NB4 (cell line): ENCODE data around the gene CFAP99.
A peak's percentile ranks its signal among the peaks of the same experiment; 100 is the strongest.

Experiments used
- DNase-seq: peaks from one replicate; pipeline ENCODE4 v3.0.0; 2010; ENCODE audit warnings: low read depth
- H3K4me3 ChIP-seq: one replicate; pipeline ENCODE4 v1.5.1; 2011; ENCODE audit warnings: mild to moderate bottlenecking, low read depth, low read length, moderate library complexity
- MAX ChIP-seq: IDR thresholded peaks from 2 replicates; pipeline ENCODE4 v1.6.1; 2011; ENCODE audit warnings: low read depth, low read length
- MYC ChIP-seq: IDR thresholded peaks from 2 replicates; pipeline ENCODE4 v1.6.1; 2011; ENCODE audit warnings: low read depth, low read length
- POLR2A ChIP-seq: IDR thresholded peaks from 2 replicates; pipeline ENCODE4 v1.6.1; 2011; ENCODE audit warnings: mild to moderate bottlenecking; ENCODE audit not compliant: insufficient read length; ENCODE audit errors: extremely low read depth
- TF ChIP-seq, protein P1 (sequence below): IDR thresholded peaks from one replicate; pipeline ENCODE4 v1.5.1; 2012; ENCODE audit warnings: low read depth, low read length

CFAP99 gene

GRCh38 chr4:2438822-2439718 is 20.3 kb downstream of the CFAP99 start:
- no peak for DNase-seq
- H3K4me3 ChIP-seq, result no peak overlapping the region
- TF ChIP-seq, protein P1, sequence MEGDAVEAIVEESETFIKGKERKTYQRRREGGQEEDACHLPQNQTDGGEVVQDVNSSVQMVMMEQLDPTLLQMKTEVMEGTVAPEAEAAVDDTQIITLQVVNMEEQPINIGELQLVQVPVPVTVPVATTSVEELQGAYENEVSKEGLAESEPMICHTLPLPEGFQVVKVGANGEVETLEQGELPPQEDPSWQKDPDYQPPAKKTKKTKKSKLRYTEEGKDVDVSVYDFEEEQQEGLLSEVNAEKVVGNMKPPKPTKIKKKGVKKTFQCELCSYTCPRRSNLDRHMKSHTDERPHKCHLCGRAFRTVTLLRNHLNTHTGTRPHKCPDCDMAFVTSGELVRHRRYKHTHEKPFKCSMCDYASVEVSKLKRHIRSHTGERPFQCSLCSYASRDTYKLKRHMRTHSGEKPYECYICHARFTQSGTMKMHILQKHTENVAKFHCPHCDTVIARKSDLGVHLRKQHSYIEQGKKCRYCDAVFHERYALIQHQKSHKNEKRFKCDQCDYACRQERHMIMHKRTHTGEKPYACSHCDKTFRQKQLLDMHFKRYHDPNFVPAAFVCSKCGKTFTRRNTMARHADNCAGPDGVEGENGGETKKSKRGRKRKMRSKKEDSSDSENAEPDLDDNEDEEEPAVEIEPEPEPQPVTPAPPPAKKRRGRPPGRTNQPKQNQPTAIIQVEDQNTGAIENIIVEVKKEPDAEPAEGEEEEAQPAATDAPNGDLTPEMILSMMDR, result no peak
- TF ChIP-seq MYC (no peak), MAX (no peak), POLR2A (no peak)

DNA sequence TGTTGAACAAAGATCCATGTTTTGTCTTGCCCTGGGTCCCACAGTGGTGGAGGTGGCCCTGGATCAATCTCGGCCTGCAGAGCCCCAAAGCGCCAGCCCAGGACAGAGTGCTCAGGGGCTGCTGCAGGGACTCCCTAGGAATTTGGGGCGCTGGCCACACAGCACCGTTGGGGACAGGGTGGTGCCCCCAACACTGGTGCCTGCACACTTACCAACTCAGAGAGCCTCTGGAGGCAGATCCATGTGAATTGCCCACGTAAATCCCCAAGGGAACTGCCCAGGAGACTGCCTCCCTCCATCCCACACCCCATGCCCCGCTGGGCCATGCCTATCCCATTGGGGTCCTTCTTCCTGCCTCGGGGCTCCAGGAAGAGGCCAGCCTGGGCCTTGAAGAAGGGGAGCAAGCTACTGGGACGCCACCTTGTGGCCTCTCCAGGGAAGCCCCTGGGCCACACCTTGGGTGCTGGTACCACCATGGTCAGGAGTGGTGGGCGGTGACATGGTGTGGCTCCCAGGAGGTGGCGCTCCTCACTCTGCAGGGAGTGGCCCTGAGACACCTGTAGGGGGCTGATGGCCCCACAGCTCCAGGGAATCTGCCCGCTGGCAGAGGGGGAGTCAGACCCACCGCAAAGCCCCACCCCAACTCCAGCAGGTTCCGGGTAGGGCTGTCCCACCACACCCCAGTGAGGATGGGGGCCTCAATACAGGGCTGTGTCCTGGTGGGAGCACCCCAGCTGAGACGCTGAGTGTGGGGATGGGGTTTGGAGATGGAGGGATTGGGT is 22.8 kb downstream of the CFAP99 start:
- no peak overlapping the region for H3K4me3 ChIP-seq
- peak; percentile 90 for DNase-seq
- TF ChIP-seq MYC (peak; percentile 58; the same call in 1 of the 2 replicates), POLR2A (no peak), MAX (peak; percentile 69)
- TF ChIP-seq, protein P1, result peak; percentile 99

DNA sequence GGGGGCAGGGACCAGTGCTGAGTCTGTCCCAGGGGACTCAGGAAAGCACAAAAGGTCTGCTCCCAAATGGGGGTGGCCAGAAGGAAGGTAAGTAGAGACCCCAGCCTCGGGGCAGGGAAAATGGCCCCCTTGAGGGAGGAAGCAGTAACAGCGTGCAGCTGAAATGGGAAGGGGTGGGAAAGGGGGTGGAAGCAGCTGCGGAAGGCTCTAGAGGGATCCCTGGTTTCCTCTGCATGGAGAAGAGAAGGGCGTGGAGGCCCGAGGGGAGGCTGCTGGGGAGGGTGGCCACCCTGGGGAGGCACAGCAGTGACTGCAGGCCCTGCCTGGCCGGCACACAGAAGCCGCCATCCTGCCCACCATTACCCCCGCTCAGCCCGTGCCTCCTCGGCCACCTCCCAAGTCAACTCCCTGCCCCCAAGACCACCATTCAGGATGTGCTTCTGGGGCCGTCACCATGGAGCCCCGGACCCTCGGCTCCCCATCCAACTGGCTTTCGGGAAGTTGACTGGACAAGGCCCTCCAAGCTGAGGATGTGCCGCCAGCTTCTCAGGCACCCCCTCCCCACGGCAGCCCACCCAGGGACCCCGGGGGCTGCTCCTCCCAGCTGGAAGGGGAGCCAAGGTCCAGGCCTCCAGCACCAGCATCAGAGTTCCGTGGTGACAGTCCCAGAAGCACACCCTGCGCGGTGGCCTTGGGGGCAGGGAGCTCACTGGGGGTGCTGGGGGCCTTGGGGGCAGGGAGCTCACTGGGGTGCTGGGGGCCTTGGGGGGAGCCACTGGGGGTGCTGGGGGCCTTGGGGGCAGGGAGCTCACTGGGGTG is 23.6 kb downstream of the CFAP99 start:
- DNase-seq, result no peak
- no peak overlapping the region for H3K4me3 ChIP-seq
- TF ChIP-seq MAX, result no peak
- TF ChIP-seq POLR2A, result no peak
- no peak for TF ChIP-seq MYC
- TF ChIP-seq, protein P1, result peak; percentile 3

- no peak for DNase-seq
- no peak for TF ChIP-seq POLR2A
- TF ChIP-seq MAX, result no peak
- TF ChIP-seq MYC, result no peak
- TF ChIP-seq, protein P1, result no peak
- H3K4me3 ChIP-seq, result no peak overlapping the region
Observed at GRCh38 chr4:2443061-2443730, 24.4 kb downstream of the CFAP99 start.

GRCh38 chr4:2443956-2444740 is 25.4 kb downstream of the CFAP99 start:
- TF ChIP-seq MYC (no peak), POLR2A (no peak), MAX (no peak)
- TF ChIP-seq, protein P1, result no peak
- H3K4me3 ChIP-seq, result no peak overlapping the region
- no peak for DNase-seq
